ENCODE data around the gene LRP2BP. TPM values are rescaled to one million over a fixed set of nuclear protein-coding genes. Genes with fewer than 3 reads are reported as not detected.

The LRP2BP gene
- polyA plus RNA-seq, 1 donor from 2014 or later: 1.1 TPM

GRCh38 chr4:185425647-185426352 lies 30.1 kb upstream of the LRP2BP start, which contains the start of gene UFSP2:
UFSP2 (minus strand) TSS chr4:185425964; CDS start chr4:185425868, 96 bp downstream.
- Histone ChIP-seq H2AFZ (ENCODE audit: low read depth, low read length) (peak within 1 kb of the TSS; percentile 83), H3K79me2 (replicated peaks; ENCODE audit: insufficient read depth, low read length) (peaks cover 29% of the 10 kb centered on the region), H3K9ac (ENCODE audit: low read length) (peak within 1 kb of the TSS; percentile 81), H3K9me3 (ENCODE audit: low read length) (no peaks in the 10 kb centered on the region), H4K20me1 (ENCODE audit: insufficient read depth) (no peaks in the 10 kb centered on the region), H3K27ac (ENCODE audit: low read length) (peak within 1 kb of the TSS; percentile 87), H3K36me3 (ENCODE audit: insufficient read depth, low read length) (no peaks in the 10 kb centered on the region), H3K4me2 (ENCODE audit: low read length) (peak within 1 kb of the TSS; percentile 84), H3F3A (ENCODE audit: insufficient read depth, low read length, poor library complexity, severe bottlenecking) (no peaks in the 10 kb centered on the region), H3K9me2 (ENCODE audit: insufficient read depth, low read length) (no peaks in the 10 kb centered on the region), H3K27me3 (ENCODE audit: insufficient read depth, low read depth, low read length) (no peaks in the 10 kb centered on the region), H3K4me3 (ENCODE audit: low read length) (peak within 1 kb of the TSS; percentile 79)
- TF ChIP-seq REST (IDR thresholded peaks at IDR 0.05; ENCODE audit: borderline replicate concordance): peak; percentile 47
- peak; percentile 78 for TF ChIP-seq POLR2AphosphoS5 (IDR thresholded peaks at IDR 0.05)
- TF ChIP-seq, protein P1, sequence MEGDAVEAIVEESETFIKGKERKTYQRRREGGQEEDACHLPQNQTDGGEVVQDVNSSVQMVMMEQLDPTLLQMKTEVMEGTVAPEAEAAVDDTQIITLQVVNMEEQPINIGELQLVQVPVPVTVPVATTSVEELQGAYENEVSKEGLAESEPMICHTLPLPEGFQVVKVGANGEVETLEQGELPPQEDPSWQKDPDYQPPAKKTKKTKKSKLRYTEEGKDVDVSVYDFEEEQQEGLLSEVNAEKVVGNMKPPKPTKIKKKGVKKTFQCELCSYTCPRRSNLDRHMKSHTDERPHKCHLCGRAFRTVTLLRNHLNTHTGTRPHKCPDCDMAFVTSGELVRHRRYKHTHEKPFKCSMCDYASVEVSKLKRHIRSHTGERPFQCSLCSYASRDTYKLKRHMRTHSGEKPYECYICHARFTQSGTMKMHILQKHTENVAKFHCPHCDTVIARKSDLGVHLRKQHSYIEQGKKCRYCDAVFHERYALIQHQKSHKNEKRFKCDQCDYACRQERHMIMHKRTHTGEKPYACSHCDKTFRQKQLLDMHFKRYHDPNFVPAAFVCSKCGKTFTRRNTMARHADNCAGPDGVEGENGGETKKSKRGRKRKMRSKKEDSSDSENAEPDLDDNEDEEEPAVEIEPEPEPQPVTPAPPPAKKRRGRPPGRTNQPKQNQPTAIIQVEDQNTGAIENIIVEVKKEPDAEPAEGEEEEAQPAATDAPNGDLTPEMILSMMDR (IDR thresholded peaks at IDR 0.05; ENCODE audit: poor library complexity, severe bottlenecking): peak; percentile 45
- TF ChIP-seq EP300 (conservative IDR thresholded peaks at IDR 0.05; ENCODE audit: poor library complexity, severe bottlenecking): peak; percentile 87
- TF ChIP-seq TAF1 (IDR thresholded peaks at IDR 0.05; ENCODE audit: low read depth): peak; percentile 54
- peak; percentile 97 for TF ChIP-seq MXI1 (conservative IDR thresholded peaks at IDR 0.05; ENCODE audit: poor library complexity, severe bottlenecking)
- no peak for TF ChIP-seq EZH2 (IDR thresholded peaks at IDR 0.05; ENCODE audit: borderline replicate concordance, insufficient read depth, low read length, poor library complexity, severe bottlenecking)
- TF ChIP-seq RAD21 (conservative IDR thresholded peaks at IDR 0.05): no peak
- TF ChIP-seq SMC3 (conservative IDR thresholded peaks at IDR 0.05; ENCODE audit: poor library complexity): peak; percentile 58

GRCh38 chr4:185424905-185425646 lies 29.4 kb upstream of the LRP2BP start:
- H3K9me2 ChIP-seq (ENCODE audit: insufficient read depth, low read length): no peaks in the 10 kb centered on the region
- H3K27ac ChIP-seq (ENCODE audit: low read length): peak overlapping the region; percentile 87
- no peaks in the 10 kb centered on the region for H3K9me3 ChIP-seq (ENCODE audit: low read length)
- H4K20me1 ChIP-seq (ENCODE audit: insufficient read depth): no peaks in the 10 kb centered on the region
- H2AFZ ChIP-seq (ENCODE audit: low read depth, low read length): peak overlapping the region; percentile 83
- H3F3A ChIP-seq (ENCODE audit: insufficient read depth, low read length, poor library complexity, severe bottlenecking): no peaks in the 10 kb centered on the region
- peak overlapping the region; percentile 81 for H3K9ac ChIP-seq (ENCODE audit: low read length)
- TF ChIP-seq, protein P1 (IDR thresholded peaks at IDR 0.05; ENCODE audit: poor library complexity, severe bottlenecking): no peak
- TF ChIP-seq SMC3 (conservative IDR thresholded peaks at IDR 0.05; ENCODE audit: poor library complexity) (no peak), RAD21 (conservative IDR thresholded peaks at IDR 0.05) (no peak), TAF1 (IDR thresholded peaks at IDR 0.05; ENCODE audit: low read depth) (no peak), MXI1 (conservative IDR thresholded peaks at IDR 0.05; ENCODE audit: poor library complexity, severe bottlenecking) (no peak), EZH2 (IDR thresholded peaks at IDR 0.05; ENCODE audit: borderline replicate concordance, insufficient read depth, low read length, poor library complexity, severe bottlenecking) (no peak), EP300 (conservative IDR thresholded peaks at IDR 0.05; ENCODE audit: poor library complexity, severe bottlenecking) (no peak), POLR2AphosphoS5 (IDR thresholded peaks at IDR 0.05) (no peak), REST (IDR thresholded peaks at IDR 0.05; ENCODE audit: borderline replicate concordance) (no peak)
- H3K4me3 ChIP-seq (ENCODE audit: low read length): peak overlapping the region; percentile 79
- H3K27me3 ChIP-seq (ENCODE audit: insufficient read depth, low read depth, low read length): no peaks in the 10 kb centered on the region
- peaks cover 29% of the 10 kb centered on the region for H3K79me2 ChIP-seq (replicated peaks; ENCODE audit: insufficient read depth, low read length)
- no peaks in the 10 kb centered on the region for H3K36me3 ChIP-seq (ENCODE audit: insufficient read depth, low read length)
- H3K4me2 ChIP-seq (ENCODE audit: low read length): peak overlapping the region; percentile 84

Data from neural cell (in vitro differentiated cells).